ENCODE measurements around the gene BICRAL. TPM values are rescaled to one million over a fixed set of nuclear protein-coding genes. Genes with fewer than 3 reads are reported as not detected.

The BICRAL gene
- total RNA-seq, 3 donors from 2014 or later: 16.7 to 25.2 (median 16.8) TPM

DNA sequence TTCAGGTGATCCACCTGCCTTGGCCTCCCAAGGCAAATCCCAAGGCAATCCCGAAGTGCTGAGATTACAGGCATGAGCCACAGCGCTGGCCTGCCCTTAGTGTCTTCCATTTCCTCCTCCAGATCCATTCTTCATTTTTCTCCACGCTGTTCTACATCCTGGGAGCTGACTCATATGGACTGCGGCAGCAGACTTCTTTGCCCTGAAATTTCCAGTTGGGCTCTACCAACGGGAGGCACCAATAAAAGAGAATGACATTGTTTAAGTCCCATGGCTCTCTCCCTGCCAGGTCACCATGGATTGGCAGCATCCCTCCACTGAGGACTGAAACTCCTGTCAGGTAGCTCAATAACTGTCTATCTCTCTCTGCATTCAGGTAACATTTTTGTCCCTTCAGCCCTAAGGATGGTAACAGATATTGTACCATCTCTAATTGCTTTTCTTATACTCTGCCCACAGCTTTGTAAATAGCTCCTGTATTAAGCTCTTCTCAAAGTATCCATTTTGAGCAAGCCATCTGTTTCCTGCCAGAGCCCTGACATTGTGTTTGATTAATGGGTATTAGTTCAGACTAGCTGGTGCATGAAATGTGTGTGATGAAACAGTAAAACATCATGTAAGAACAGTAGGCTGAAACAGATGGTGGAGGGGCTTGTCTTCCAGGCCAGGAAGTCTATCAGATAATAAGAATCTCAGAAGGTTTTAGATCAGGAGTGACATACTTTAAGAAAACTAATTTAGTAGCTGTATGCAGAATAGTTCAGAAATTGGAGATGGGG lies 39.5 kb upstream of the BICRAL start:
- Histone ChIP-seq H3K27ac (no peak overlapping the region), H3K27me3 (no peaks in the 10 kb centered on the region), H3K9me3 (no peaks in the 10 kb centered on the region), H3K4me1 (peaks cover 0 to 10% of the 10 kb centered on the region in 2 donors), H3K4me3 (no peak overlapping the region), H3K36me3 (no peaks in the 10 kb centered on the region)
- intact Hi-C loops (cut with DNase I; ENCODE audit: low total_unique reads): no loop called here
- no peak for DNase-seq (ENCODE audit: low spot score in 2 of 2)
- TF ChIP-seq POLR2AphosphoS5 (IDR thresholded peaks at IDR 0.05) (no peak), POLR2A (IDR thresholded peaks at IDR 0.05) (no peak), CTCF (IDR thresholded peaks at IDR 0.05) (no peak)

GRCh38 chr6:42744351-42744893 lies 37.4 kb upstream of the BICRAL start:
- H3K4me3 ChIP-seq: peak overlapping the region; percentile 61 to 98 (median 95)
- peaks cover 5 to 10% of the 10 kb centered on the region in 2 donors for H3K4me1 ChIP-seq
- DNase-seq (ENCODE audit: low spot score in 2 of 2): no peak
- TF ChIP-seq CTCF (IDR thresholded peaks at IDR 0.05) (no peak), POLR2A (IDR thresholded peaks at IDR 0.05) (no peak), POLR2AphosphoS5 (IDR thresholded peaks at IDR 0.05) (no peak)
- H3K36me3 ChIP-seq: no peaks in the 10 kb centered on the region
- H3K27me3 ChIP-seq: no peaks in the 10 kb centered on the region
- H3K27ac ChIP-seq: no peak overlapping the region
- no peaks in the 10 kb centered on the region for H3K9me3 ChIP-seq
- intact Hi-C loops (cut with DNase I; ENCODE audit: low total_unique reads): no loop called here

GRCh38 chr6:42745083-42745639 lies 36.7 kb upstream of the BICRAL start:
- intact Hi-C loops (cut with DNase I; ENCODE audit: low total_unique reads): loop anchor here (5.0 kb wide), 1 partner anchor 37 kb away; the partner anchor contains the start of gene BICRAL
- Histone ChIP-seq H3K36me3 (no peaks in the 10 kb centered on the region), H3K9me3 (no peaks in the 10 kb centered on the region), H3K27me3 (no peaks in the 10 kb centered on the region), H3K4me3 (peak overlapping the region; percentile 61 to 98 (median 95)), H3K4me1 (peaks cover 5 to 10% of the 10 kb centered on the region in 2 donors), H3K27ac (peak overlapping the region; percentile 85 to 93)
- DNase-seq (ENCODE audit: low spot score in 2 of 2): peak in 1 of 2 donors; percentile 28
- no peak for TF ChIP-seq POLR2AphosphoS5 (IDR thresholded peaks at IDR 0.05)

DNA sequence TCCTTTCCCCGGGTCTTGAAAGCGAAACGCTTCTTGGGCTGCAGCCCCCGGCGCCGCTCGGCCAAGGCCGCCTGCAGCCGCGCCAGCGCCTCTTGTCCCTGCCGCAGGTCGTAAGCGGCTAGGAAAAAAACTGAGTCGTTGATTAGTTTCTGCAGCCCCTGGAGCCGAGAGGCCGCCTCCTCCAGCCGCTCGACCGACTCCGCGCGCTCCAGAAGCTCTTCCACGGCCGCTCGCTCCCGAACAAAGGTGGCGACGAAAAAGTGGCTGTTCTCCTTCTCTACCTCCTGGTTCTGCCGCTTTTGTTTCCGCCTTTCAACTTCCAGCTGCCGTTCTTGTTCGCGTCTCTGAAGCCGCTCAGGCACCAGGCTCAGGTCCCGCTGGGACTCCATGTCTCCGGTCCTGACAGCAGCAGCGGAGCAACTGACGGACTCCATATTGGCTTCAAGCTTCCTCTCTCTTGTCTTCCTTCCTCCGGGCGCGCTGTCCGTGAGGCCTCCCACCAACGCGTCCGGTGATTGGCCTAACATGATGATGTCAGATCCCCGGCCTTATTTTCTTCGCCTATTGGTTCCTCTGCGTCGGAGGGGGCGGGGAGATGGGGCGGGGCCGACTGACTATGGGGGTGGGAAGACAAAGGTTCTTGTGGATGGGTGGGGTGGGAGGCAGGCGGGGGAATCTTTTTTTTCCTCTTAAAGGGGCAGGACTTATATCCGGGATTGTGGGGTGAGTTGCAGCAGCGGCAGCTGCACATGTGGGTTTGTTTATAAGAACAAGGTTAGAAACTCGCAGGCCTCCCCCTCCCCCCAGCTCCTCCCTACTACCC lies 36.0 kb upstream of the BICRAL start, which contains the start of gene TBCC:
TBCC (minus strand) TSS at position 464 of the 823 bp plus-strand sequence; CDS start at position 434, 30 bp downstream.
- H3K4me1 ChIP-seq: peaks cover 5 to 10% of the 10 kb centered on the region in 2 donors
- peak within 1 kb of the TSS; percentile 85 to 93 for H3K27ac ChIP-seq
- TF ChIP-seq POLR2A (IDR thresholded peaks at IDR 0.05) (peak; percentile 75), CTCF (IDR thresholded peaks at IDR 0.05) (no peak), POLR2AphosphoS5 (IDR thresholded peaks at IDR 0.05) (peak; percentile 91 to 98 (median 98))
- H3K27me3 ChIP-seq: no peaks in the 10 kb centered on the region
- DNase-seq (ENCODE audit: low spot score in 2 of 2): peak; percentile 95 to 98
- H3K9me3 ChIP-seq: no peaks in the 10 kb centered on the region
- intact Hi-C loops (cut with DNase I; ENCODE audit: low total_unique reads): loop anchor here (5.0 kb wide), 1 partner anchor 36 kb away; the partner anchor contains the start of gene BICRAL
- no peaks in the 10 kb centered on the region for H3K36me3 ChIP-seq
- H3K4me3 ChIP-seq: peak within 1 kb of the TSS; percentile 61 to 98 (median 95)

All from breast epithelium (tissue), 4 donors.